ENCODE data around the gene THEMIS2.
"Not testable (repeated sequence)": the region's sequence is repeated elsewhere in the genome, so short reads cannot be mapped to it uniquely, and the experiment has no call there.

Gene THEMIS2

DNA sequence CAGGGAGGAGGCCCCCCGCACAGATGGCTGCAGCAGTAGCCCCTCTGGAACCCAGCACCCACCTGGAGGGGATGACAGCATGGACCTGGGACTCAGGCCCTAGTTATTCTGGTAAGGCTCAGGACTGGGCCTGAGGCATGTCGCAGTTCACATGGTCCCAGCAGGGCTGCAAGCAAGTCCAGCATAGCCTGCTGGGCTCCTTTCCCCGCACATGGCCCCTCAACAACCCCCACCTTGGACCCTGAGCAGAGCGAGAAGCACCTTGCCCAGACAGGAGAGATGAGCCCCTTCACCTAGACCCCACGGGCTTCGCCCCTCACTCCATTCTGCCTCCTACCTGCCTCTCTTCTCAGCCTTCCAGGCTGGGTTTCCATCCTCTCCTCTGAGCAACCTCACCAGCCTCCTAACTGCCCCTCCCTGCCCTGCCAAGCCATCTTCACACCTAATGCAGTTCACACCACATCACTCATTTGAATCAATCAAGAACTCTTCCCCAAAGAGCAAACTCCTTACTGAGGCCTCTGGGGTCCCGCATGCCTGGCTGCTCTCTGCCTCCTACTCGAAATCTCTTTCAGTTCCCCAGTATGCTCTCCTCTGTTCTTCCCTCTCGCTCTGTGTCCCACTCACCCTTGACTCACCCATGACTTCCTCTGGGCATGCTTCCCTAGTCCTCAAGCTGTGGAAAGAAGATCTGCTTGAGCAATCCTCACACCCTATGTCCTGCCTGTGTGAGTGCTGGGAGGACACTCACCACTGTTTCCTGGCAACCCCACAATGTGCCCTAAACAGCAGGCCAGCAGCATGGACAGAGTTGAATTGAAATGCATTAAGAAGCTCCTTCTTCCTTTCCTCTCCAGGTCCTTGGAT, 9.4 kb upstream of the THEMIS2 start:
- DNase-seq (ENCODE audit: insufficient read length, low spot score) (no peak), FAIRE-seq (peak; percentile 84)

DNA sequence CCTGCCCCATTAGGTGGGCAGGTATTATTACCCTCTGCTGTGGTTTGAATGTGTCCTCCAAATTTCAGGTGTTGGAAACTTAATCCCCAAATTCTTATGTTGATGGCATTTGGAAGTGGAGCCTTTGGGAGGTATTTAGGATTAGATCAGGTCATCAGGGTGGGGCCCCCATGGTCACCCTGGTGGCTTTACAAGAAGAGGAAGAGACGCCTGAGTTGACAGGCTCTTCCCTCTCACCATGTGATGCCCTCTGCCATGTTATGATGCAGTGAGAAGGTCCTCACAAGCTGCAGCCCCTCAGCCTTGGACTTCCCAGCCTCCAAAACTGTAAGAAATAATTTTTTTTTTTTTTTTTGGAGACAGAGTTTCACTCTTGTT, 8.8 kb upstream of the THEMIS2 start:
- FAIRE-seq (no peak), DNase-seq (ENCODE audit: insufficient read length, low spot score) (no peak)

DNA sequence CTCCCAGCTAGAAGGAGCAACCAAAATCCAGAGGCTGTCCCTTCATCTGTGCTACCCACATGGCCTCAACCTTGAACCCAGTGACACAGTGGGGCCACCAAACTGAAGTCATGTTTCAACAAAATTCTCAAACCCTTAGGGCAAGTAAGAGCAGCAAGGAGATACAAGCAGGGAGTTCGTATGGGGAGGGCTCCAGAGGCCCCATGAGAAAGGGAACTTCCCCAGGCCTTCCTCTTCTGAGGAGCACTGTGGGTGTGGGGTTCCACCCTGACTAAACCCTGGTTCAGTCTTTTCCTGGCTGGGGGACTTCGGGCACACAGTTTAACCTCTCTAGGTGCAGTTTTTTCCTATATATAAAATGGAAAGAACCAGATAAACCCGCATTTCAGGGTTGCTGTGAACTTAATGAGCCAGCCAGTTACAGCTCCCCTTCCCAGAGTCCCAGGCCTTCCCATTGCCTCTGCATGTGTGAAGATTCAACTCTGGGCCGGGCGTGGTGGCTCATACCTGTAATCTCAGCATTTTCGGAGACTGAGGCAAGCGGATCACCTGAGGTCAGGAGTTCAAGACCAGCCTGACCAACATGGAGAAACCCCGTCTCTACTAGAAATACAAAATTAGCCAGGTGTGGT, 8.0 kb upstream of the THEMIS2 start:
- DNase-seq (ENCODE audit: insufficient read length, low spot score) (no peak), FAIRE-seq (peak; percentile 33)

DNA sequence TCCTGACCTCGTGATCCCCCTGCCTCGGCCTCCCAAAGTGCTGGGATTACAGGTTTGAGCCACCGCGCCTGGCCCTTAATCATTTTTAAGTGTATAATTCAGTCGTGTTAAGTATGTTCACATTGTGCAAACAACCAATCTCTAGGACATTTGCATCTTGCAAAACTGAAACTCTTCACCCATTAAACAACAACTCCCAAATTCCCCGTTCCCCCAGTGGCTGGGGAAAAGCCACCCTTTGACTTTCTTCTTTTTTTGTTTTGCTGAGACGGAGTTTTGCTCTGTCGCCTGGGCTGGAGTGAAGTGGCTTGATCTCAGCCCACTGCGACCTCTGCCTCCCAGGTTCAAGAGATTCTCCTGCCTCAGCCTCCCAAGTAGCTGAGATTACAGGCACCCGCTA, 6.5 kb upstream of the THEMIS2 start:
- no peak for FAIRE-seq
- no peak for DNase-seq (ENCODE audit: insufficient read length, low spot score)

DNA sequence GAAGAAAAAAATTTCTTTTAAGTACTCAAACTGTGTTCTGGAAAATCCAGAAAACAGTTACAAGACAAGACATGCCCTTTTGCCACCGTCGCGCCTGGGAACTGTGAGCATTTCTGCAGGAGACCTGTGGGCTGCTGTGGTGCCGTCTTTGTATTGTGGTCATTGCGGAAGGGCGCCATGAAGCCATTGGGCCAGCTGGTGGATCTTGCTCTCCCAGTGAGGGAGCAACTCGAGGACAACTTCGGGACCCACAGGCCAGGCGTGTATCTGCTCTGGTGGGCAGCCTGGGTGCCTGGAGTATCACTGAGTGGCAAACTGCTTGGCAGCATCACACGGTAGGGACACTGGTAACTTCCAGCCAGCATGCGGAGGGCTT, 3.8 kb upstream of the THEMIS2 start:
- DNase-seq (ENCODE audit: insufficient read length, low spot score): no peak
- FAIRE-seq: peak; percentile 57

DNA sequence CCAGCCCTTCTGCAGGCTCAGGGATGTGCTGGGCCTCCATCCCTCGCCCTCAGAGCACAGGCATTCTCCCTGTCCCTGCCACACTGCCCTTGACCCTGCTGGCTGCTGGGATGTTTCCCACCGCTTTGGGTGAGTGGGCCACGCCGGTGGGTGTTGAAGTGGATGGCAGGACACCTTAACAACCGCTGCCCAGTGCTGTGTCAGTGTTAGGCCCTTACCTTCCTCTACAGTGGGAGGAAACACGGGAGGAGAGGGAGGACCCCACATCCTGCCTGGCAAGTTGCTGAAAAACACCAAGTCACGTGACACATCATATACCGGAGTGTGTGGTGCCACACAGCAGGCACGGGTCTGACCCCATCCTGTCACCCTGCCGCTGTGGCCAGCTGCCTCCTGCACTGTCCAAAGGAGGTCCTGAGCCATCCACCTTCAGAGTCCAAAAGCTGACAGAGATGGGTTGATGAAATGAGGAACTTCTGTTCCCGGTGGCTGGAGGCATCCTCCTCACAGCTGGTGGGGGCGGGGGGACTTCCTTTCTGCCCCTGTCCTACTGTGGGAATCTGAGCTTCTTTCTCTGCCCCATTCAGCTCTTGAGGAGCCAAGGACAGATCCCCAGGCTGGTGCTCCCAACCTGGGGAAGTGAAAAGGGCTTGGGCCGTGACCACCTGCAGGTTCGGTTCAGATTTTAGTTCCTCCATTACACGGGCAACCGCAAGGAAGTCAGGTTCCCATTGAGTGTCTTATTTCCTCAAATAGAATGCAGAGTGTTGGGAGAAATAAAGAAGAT, 3.2 kb upstream of the THEMIS2 start:
- peak; percentile 95 for FAIRE-seq
- no peak for DNase-seq (ENCODE audit: insufficient read length, low spot score)

DNA sequence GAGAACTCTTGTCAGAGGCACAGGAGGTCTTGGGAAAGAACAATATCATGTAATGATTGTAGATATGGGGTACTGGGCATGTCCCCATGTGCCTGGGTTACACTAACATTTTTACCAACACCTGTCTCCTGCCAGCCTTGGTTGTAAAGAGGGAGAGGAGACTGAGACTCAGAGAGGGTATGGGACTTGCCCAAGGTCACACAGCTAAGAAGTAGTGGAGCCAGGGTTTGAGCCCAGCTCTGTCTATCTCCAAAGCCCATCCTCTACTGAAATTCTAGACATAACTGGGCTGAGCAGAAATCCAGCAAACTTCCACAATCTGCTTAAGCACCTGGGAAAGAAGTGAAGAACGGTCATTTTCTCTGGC, 2.6 kb upstream of the THEMIS2 start:
- FAIRE-seq: no peak

DNA sequence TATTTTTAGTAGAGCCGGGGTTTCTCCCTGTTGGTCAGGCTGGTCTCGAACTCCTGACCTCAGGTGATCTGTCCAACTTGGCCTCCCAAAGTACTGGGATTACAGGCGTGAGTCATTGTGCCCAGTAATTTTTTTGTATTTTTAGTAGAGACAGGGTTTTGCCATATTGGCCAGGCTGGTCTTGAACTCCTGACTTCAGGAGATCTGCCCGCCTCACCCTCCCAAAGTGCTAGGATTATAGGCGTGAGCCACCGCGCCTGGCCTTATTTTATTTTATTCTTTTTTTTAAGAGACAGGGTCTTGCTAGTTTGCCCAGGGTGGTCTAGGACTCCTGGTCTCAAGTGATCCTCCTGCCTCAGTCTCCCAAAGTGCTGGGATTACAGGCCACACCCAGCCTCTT, 1.3 kb upstream of the THEMIS2 start:
- DNase-seq (ENCODE audit: insufficient read length, low spot score); FAIRE-seq: not testable (repeated sequence)

More for the DNA sequence above, 2.6 kb upstream of the THEMIS2 start:
- no peak for DNase-seq (ENCODE audit: insufficient read length, low spot score)

DNA sequence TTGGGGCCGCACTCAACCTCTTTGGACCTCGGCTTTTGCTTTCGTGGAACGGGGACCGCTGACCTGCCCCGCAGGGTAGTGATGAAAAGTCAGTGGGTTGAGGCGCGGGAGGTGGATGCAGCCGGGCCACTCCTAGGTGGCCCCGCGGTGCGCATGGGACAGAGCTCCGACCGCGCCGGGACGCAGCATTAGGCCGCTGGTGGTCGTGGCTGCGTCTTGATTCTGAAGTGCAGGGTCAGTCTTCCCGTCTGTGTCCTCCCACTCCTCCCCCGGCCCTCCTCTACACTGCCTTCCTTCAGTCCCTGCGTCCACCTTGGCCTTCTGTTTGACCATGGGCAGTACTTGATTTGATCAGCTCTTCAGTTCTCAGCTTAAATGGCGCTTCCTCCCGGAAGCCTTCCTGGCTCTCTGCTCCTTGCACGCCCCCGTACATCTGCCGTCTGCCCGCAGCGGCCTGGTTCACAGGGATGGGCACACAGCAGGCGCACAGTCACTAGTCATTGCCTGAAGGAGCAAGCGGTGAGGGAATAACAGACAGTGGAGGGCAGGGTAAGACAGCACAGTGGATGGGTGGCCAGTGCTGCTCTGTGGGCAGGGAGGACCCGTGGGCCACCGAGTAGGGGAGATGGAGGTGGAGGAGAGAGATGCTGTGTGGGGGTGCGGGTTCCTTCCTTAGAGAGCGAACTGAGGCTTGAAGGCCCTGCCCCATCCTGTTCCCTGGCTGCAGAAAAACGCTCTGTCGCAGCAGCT, 633 bp downstream of the THEMIS2 start:
- peak; percentile 90 for FAIRE-seq
- DNase-seq (ENCODE audit: insufficient read length, low spot score): no peak

DNA sequence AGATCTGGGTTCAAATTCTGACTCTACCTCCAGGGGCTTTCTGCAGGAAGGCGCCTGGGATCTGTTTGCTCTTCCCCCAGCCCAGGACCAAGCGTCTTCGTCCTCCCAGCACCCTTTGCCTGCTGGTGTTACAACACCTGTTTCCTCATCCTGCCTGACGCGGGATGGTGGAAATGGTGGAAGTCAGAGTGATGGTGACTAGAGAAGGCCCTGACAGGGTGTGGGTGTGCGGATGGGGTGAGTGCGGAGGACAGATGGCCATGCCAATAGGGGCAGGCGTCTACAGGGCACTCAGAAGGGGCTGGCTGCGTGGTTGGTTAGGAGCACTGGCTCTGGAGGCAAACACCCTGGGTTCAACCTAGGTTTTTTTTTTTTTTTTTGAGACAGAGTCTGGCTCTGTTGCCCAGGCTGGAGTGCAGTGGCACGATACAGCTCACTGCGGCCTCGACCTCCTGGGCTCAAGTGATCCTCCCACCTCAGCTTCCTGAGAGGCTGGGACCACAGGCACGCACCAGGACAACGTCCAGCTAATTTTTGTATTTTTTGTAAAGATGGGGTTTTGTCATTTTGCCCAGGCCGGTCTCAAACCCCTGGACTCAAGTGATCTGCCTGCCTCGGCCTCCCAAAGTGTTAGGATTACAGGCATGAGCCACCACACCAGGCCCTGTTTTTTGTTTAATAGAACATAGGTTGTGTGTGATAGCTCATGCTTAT, 1.5 kb downstream of the THEMIS2 start:
- peak; percentile 57 for FAIRE-seq
- no peak for DNase-seq (ENCODE audit: insufficient read length, low spot score)

DNA sequence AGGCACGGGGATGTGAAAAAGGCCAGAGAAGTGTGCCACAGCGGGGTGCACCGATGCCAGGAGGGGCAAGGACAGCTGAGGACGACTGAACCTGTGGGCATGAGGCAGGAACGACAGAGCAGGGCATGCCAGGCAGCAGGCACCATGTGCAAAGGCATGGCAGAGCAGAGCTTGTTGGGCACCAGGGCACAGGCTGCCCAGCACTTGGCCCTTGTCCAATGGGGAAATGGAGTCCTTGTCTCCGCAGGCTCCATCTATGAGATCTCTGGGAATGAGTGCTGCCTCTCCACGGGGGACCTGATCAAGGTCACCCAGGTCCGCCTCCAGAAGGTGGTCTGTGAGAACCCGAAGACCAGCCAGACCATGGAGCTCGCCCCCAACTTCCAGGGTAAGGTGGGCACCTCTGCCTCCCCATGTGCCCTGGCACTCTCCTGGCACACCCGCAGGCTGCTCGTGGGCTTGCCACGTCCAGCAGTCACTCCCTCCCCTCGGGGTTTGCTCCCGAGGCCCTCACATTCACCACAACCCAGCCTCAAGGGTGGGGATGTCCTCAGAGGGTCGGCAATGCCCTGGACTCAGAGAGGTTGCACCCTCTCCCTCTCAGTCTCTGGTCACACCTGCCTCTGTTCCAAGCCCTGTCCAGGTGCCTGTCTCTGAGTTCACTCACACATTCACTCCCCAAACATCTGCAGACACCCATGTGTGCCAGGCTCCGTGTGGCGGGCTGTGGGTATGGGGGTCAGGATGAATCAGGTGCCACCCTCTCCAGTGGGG, 4.2 kb downstream of the THEMIS2 start:
- FAIRE-seq (no peak), DNase-seq (ENCODE audit: insufficient read length, low spot score) (no peak)

DNA sequence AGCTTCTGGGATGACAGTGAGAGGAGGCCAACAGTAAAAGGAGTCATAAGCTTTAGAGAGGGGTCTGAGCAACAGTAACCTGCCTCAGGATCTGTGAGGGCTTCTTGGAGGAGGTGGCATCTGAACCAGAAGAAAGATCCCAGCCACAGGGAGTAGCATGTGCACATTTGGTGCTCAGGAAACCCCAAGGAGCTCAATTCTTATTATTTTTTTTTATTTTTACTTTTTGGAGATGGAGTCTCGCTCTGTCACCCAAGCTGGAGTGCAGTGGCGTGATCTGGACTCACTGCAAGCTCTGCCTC, 4.7 kb downstream of the THEMIS2 start:
- DNase-seq (ENCODE audit: insufficient read length, low spot score) (no peak), FAIRE-seq (no peak)

DNA sequence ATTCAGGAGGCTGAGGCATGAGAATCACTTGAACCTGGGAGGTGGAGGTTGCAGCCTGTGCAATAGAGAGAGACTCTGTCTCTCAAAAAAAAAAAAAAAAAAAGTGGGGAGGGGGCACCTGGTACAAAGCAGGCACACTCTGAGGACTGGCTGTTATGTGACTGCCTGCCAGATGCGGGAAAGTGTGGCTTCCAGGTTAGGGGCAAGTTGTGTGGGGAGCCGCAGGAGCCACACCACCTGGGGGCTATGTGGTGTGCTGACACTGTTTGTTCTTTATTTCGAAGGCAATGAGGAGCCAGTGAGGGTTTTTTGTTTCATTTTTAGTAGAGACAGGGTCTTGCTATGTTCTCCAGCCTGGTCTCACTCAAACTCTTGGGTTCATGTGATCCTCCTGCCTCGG, 5.7 kb downstream of the THEMIS2 start:
- no peak for FAIRE-seq
- no peak for DNase-seq (ENCODE audit: insufficient read length, low spot score)

DNA sequence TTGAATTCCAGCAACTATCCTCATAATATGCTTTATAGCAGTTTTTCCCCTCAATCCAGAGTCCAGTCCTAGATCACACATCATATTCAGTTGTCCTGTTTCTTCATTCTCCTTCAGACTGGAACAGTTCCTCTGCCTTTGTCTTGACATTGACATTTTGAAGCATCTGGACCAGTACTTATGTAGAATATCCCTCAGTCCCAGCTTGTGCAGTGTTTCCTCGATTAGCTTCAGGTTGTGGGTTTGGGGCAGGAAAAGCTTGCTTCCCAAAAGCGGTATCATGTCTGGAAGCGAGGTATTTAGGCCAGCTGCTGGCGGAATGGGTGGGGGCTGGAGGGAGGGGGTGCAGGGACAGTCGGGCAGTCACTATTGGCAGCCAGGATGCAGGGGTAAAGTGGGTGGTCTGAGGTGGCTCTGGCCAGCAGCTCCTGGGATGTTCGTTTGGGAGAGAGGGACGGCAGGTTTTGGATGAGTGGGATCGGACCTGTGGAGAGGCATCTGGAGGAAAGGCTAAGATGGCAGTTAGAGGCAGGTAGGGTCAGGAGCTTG, 6.5 kb downstream of the THEMIS2 start:
- DNase-seq (ENCODE audit: insufficient read length, low spot score) (no peak), FAIRE-seq (no peak)

DNA sequence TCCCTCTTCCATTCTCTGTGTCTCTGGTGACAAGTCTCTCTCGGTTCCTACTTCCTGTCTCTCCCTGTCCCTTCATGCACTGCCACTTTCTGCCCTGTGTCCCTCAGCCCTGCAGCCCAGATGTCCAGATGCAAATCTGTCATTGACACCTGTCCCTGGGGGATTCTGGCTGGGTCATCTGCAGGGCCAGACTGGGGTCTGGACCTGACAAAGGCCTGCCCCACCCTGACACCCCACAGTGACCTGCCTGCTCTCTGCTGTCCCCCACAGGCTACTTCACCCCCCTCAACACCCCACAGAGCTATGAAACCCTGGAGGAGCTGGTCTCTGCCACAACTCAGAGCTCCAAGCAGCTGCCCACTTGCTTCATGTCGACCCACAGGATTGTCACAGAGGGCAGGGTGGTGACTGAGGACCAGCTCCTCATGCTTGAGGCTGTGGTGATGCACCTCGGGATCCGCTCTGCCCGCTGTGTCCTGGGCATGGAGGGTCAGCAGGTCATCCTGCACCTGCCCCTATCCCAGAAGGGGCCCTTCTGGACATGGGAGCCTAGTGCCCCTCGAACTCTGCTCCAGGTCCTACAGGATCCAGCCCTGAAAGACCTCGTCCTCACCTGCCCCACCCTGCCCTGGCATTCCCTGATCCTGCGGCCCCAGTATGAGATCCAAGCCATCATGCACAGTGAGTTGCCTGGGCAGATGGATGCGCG, 7.2 kb downstream of the THEMIS2 start:
- no peak for FAIRE-seq

DNA sequence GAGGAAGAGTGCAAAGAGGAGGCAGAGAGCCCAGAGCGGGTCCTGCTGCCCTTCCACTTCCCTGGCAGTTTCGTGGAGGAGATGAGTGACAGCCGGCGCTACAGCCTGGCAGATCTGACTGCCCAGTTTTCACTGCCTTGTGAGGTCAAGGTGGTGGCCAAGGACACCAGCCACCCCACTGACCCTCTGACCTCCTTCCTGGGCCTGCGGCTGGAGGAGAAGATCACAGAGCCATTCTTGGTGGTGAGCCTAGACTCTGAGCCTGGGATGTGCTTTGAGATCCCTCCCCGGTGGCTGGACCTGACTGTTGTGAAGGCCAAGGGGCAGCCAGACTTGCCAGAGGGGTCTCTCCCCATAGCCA, 10.2 kb downstream of the THEMIS2 start:
- DNase-seq (ENCODE audit: insufficient read length, low spot score) (no peak), FAIRE-seq (no peak)

More for the DNA sequence above, 7.2 kb downstream of the THEMIS2 start:
- no peak for DNase-seq (ENCODE audit: insufficient read length, low spot score)

DNA sequence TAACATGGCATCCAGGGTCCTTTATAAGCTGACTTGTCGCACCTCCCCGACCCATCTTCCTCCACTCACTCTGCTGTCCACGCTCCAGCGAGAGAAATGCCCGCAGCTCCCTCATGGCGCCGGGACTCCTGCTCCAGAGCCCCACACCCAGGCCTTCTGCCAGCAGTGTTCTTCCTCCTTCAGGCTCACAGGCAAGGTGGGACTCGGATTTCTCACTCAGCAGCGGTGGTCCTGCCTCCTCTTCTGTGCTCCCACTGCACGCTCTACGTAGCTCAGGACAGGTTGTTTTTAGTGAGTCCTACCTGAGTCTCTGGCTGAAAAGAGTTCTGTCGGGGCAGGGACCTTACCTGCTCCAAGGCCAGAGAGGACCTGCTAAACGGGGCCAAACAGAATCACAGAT, 11.2 kb downstream of the THEMIS2 start:
- DNase-seq (ENCODE audit: insufficient read length, low spot score) (no peak), FAIRE-seq (no peak)

DNA sequence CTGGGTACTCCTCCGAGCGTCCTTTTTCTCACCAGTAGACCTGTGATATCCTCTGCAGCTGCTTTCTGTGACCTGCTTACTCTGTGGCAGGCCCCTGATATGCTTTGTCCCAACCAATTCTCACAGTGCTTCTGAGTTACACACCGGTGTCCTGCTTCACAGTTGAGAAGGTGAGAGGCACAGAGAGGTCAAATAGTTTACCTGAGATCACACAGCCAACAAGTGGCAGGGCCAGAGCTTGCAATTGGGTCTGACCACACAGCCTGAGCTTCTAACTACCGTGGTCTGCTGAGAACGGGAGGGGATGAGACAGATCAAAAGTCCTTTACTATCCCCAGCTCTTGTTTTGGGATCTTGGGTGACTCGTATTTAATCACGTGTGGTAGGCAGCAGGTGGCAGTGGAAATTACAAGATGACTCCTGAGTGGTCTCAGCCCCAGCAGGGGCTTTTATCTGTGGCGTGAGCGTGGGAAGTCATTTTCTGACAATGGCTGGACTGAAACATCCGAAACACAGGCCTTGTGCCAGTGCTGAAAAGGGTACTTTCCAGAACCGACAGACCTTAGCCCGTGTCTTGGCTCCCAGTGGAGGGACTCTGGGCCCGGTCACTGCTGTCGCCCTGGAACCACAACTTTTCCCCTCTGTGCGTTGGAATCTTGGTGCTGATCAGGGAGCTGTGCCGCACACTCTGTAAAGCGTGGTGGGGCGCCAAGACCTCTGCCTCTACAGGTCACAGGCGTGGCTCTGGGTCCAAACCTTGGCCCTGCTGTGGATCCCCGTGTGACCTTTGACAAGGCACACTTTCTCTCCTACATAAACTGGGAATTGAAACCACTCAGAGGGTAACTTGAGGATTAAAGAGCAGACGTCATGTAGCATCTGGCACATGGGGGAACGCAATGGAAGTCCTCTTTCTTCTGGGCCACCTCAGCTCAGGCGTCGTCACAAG, 11.9 kb downstream of the THEMIS2 start:
- no peak for DNase-seq (ENCODE audit: insufficient read length, low spot score)
- no peak for FAIRE-seq
